ENCODE results near the gene COBLL1. TPM values are rescaled to one million over a fixed set of nuclear protein-coding genes. Genes with fewer than 3 reads are reported as not detected.

The COBLL1 gene
- total and polyA plus RNA-seq, 3 experiments from 2014 or later: not detected

DNA sequence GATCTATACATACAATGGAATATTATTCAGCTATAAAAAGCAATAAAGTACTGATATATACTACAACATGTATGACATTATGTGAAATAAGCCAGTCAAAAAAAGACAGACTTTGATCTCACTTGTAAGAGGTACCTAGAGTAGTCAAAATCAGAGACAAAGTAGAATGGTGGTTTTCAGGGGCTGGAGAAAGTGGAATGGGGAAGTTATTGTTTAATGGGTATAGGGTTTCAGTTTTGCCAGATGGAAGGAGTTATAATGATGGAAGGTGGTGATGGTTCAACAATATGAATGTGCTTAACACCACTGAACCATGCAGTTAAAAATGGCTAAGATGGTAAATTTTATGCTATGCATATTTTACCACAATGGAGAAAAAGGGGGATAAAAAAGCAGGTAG lies 6.3 kb downstream of the COBLL1 start:
- Histone ChIP-seq H3K27me3 (ENCODE audit: insufficient read depth, low read length, poor library complexity, severe bottlenecking) (peaks cover 4% of the 10 kb centered on the region), H3K27ac (ENCODE audit: low read depth, low read length) (no peak overlapping the region), H3K4me3 (ENCODE audit: low read length) (no peak overlapping the region), H3K9me3 (ENCODE audit: low read length) (no peaks in the 10 kb centered on the region), H3K4me1 (ENCODE audit: insufficient read depth, low read length) (no peaks in the 10 kb centered on the region), H3K36me3 (ENCODE audit: insufficient read depth, low read length) (no peaks in the 10 kb centered on the region)
- no peak overlapping the region for H3K27ac Mint-ChIP-seq
- peaks cover 0 to 9% (median 2%) of the 10 kb centered on the region in 5 donors for H3K9me3 Mint-ChIP-seq
- no peak for DNase-seq
- ChIA-PET POLR2A (no interaction called here), CTCF (no interaction called here)
- peaks cover 11 to 17% of the 10 kb centered on the region in 2 donors for H3K27me3 Mint-ChIP-seq
- no peaks in the 10 kb centered on the region for H3K36me3 Mint-ChIP-seq
- no peak overlapping the region for H3K4me3 Mint-ChIP-seq
- peaks cover 1 to 3% (median 3%) of the 10 kb centered on the region in 3 donors for H3K4me1 Mint-ChIP-seq

DNA sequence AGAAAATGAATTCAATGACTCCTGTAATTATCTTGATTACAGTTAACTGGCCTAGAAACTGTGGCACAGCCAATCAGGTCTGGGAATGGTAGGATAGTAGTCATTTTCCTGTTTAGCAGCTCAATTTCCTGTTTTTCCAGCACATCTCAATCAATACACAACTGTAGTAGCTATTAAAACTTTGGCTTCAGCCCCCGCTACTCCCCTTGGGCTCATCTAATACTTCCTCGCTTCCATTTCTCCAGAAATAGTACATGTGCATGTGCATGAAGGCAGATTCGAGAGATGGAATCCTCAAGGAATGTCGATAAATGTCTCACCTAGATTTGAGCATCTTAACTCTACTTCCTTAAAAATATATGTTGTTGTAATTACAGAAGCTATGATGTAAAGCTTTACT lies 9.7 kb downstream of the COBLL1 start:
- Mint-ChIP-seq H3K4me1 (no peaks in the 10 kb centered on the region), H3K4me3 (no peak overlapping the region), H3K27ac (no peak overlapping the region), H3K9me3 (peaks cover 0 to 9% (median 0%) of the 10 kb centered on the region in 5 donors), H3K36me3 (no peaks in the 10 kb centered on the region), H3K27me3 (peaks cover 0 to 3% of the 10 kb centered on the region in 2 donors)
- H3K4me1 ChIP-seq (ENCODE audit: insufficient read depth, low read length): no peaks in the 10 kb centered on the region
- DNase-seq: no peak
- POLR2A ChIA-PET: no interaction called here
- no peak overlapping the region for H3K27ac ChIP-seq (ENCODE audit: low read depth, low read length)
- CTCF ChIA-PET: no interaction called here
- no peaks in the 10 kb centered on the region for H3K9me3 ChIP-seq (ENCODE audit: low read length)
- no peaks in the 10 kb centered on the region for H3K36me3 ChIP-seq (ENCODE audit: insufficient read depth, low read length)
- no peaks in the 10 kb centered on the region for H3K27me3 ChIP-seq (ENCODE audit: insufficient read depth, low read length, poor library complexity, severe bottlenecking)
- no peak overlapping the region for H3K4me3 ChIP-seq (ENCODE audit: low read length)

DNA sequence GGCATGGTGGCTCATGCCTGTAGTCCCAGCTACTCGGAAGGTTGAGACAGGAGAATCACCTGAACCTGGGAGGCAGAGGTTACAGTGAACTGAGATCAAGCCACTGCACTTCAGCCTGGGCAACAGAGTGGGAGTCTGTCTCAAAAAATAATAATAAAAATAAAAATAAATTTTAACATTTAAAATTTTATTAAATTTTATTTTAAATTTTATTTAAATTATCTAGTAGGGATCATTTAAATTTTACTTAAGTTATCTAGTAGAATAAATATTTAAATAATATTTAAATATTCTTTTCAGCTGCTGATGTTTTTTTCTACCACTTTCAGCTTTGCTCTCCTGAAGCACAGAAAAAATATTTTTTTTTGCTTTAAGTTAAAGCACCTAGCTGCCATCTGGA lies 10.4 kb downstream of the COBLL1 start:
- Mint-ChIP-seq H3K27ac (no peak overlapping the region), H3K36me3 (no peaks in the 10 kb centered on the region), H3K4me1 (no peaks in the 10 kb centered on the region), H3K4me3 (no peak overlapping the region), H3K9me3 (peaks cover 0 to 9% (median 0%) of the 10 kb centered on the region in 5 donors), H3K27me3 (peaks cover 0 to 3% of the 10 kb centered on the region in 2 donors)
- ChIA-PET CTCF (no interaction called here), POLR2A (no interaction called here)
- H3K4me1 ChIP-seq (ENCODE audit: insufficient read depth, low read length): no peaks in the 10 kb centered on the region
- H3K9me3 ChIP-seq (ENCODE audit: low read length): no peaks in the 10 kb centered on the region
- H3K27me3 ChIP-seq (ENCODE audit: insufficient read depth, low read length, poor library complexity, severe bottlenecking): no peaks in the 10 kb centered on the region
- DNase-seq: no peak
- H3K4me3 ChIP-seq (ENCODE audit: low read length): no peak overlapping the region
- H3K27ac ChIP-seq (ENCODE audit: low read depth, low read length): no peak overlapping the region
- no peaks in the 10 kb centered on the region for H3K36me3 ChIP-seq (ENCODE audit: insufficient read depth, low read length)

DNA sequence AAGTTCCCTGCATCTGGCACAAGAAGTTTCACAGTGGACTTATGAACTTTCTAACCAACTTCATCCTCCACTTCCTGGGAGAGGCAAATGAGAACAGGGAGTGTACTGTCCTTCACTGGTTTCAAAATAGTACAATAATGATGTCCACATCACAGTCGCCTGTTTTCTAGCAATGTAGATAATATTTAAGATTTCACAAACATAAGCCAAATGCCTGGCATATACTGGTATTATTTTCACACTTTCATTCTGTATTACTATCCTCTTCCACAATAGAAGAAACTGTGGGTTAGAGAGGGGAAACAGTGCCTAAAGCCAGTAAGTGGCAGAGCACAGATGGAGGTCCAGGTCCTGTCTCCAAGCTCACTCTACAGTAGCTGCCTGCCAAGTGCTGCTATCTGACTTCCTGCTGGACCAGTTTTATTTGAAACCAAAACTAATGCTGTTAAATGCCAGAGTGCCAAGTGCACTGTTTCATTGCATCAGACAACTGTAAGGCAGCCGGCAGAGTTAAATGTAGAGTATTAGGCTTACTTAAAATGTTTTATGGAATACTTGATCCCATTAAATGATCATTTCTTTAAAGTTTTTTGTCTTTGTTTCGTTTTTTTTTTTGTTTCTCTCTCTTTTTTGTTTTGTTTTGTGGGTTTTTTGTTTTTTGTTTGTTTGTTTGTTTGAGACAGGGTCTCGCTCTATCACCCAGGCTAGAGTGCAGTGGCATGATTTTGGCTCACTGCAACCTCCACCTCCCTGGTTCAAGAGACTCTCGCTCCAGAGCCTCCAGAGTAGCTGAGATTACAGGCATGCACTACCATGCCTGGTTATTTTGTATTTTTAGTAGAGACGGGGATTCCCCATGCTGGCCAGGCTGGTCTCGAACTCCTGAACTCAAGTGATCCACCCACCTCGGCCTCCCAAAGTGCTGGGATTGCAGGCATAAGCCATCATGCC lies 15.1 kb downstream of the COBLL1 start:
- Histone ChIP-seq H3K9me3 (ENCODE audit: low read length) (no peaks in the 10 kb centered on the region), H3K4me3 (ENCODE audit: low read length) (no peak overlapping the region), H3K27me3 (ENCODE audit: insufficient read depth, low read length, poor library complexity, severe bottlenecking) (no peaks in the 10 kb centered on the region), H3K27ac (ENCODE audit: low read depth, low read length) (no peak overlapping the region), H3K4me1 (ENCODE audit: insufficient read depth, low read length) (no peaks in the 10 kb centered on the region), H3K36me3 (ENCODE audit: insufficient read depth, low read length) (no peaks in the 10 kb centered on the region)
- Mint-ChIP-seq H3K27ac (no peak overlapping the region), H3K4me3 (no peak overlapping the region), H3K4me1 (no peaks in the 10 kb centered on the region), H3K36me3 (no peaks in the 10 kb centered on the region), H3K9me3 (peaks cover 0 to 2% (median 0%) of the 10 kb centered on the region in 5 donors), H3K27me3 (no peaks in the 10 kb centered on the region)
- POLR2A ChIA-PET: no interaction called here
- CTCF ChIA-PET: no interaction called here
- DNase-seq: no peak

DNA sequence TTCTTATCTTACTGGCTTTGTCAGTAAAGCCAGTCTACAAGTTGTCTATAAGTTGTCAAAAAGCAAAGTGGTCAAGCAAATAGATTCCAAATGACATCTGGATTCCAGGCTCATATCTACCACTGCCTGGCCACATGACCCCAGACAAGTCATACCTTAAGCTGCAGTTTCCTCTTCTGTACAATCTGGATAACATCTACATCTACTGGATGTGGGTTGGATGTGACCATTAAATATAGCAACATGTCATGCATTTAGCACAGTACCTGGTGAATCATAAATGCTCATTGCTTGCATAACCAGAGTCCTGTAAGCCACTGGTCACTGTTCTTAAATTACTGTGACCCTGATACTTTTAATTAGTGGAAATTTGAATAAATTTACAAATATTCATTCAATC lies 16.8 kb downstream of the COBLL1 start:
- no peak overlapping the region for H3K4me3 ChIP-seq (ENCODE audit: low read length)
- H3K9me3 ChIP-seq (ENCODE audit: low read length): no peaks in the 10 kb centered on the region
- no peaks in the 10 kb centered on the region for H3K4me1 Mint-ChIP-seq
- H3K36me3 Mint-ChIP-seq: no peaks in the 10 kb centered on the region
- no peak overlapping the region for H3K4me3 Mint-ChIP-seq
- POLR2A ChIA-PET: no interaction called here
- no peaks in the 10 kb centered on the region for H3K4me1 ChIP-seq (ENCODE audit: insufficient read depth, low read length)
- no peaks in the 10 kb centered on the region for H3K27me3 ChIP-seq (ENCODE audit: insufficient read depth, low read length, poor library complexity, severe bottlenecking)
- H3K27ac Mint-ChIP-seq: no peak overlapping the region
- DNase-seq: no peak
- no peaks in the 10 kb centered on the region for H3K36me3 ChIP-seq (ENCODE audit: insufficient read depth, low read length)
- H3K27me3 Mint-ChIP-seq: no peaks in the 10 kb centered on the region
- no peak overlapping the region for H3K27ac ChIP-seq (ENCODE audit: low read depth, low read length)
- CTCF ChIA-PET: no interaction called here
- peaks cover 0 to 10% (median 0%) of the 10 kb centered on the region in 5 donors for H3K9me3 Mint-ChIP-seq

DNA sequence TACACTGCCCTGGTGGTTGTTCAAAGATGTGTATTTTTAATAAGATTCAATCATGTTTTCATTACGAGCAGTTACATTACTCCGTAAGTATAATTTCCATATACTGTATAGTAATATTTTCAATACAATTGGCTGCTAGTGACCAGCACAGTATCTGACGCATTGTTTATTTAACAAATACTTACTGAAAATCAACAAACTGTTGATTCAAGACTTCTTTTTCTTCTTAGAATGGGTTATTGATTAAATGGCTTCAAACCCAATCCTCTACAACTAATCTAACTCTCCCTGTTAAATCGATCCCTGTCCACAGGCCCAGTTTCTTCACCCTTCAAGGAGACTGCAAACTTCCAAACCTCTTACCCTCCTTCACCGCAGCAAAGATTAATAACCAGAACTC lies 18.5 kb downstream of the COBLL1 start:
- POLR2A ChIA-PET: no interaction called here
- H3K36me3 Mint-ChIP-seq: no peaks in the 10 kb centered on the region
- no peak overlapping the region for H3K4me3 ChIP-seq (ENCODE audit: low read length)

DNA sequence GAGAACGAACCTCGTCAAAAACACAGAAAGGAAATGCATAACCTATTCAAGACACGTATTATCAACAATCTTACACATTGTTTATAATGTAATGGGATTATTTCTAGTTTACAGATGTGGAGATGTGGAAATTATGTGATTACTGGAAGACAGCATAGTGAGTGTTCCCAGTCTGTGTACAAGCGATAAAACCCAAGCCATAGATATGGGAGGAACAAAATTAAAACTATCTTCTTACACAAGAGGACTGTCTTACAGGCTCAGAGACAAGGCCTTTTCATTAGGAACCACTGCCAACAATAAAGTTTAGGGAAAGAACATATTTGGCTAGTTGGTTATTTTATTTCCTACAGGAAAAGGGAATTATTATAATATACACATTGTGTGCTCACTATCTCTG lies 20.3 kb downstream of the COBLL1 start:
- H3K27ac Mint-ChIP-seq: no peak overlapping the region
- H3K4me3 Mint-ChIP-seq: no peak overlapping the region
- Histone ChIP-seq H3K27ac (ENCODE audit: low read depth, low read length) (no peak overlapping the region), H3K9me3 (ENCODE audit: low read length) (no peaks in the 10 kb centered on the region), H3K36me3 (ENCODE audit: insufficient read depth, low read length) (no peaks in the 10 kb centered on the region), H3K4me3 (ENCODE audit: low read length) (no peak overlapping the region), H3K4me1 (ENCODE audit: insufficient read depth, low read length) (no peaks in the 10 kb centered on the region), H3K27me3 (ENCODE audit: insufficient read depth, low read length, poor library complexity, severe bottlenecking) (no peaks in the 10 kb centered on the region)
- no peaks in the 10 kb centered on the region for H3K27me3 Mint-ChIP-seq
- H3K9me3 Mint-ChIP-seq: peaks cover 0 to 10% (median 2%) of the 10 kb centered on the region in 5 donors
- no peaks in the 10 kb centered on the region for H3K36me3 Mint-ChIP-seq
- POLR2A ChIA-PET: no interaction called here
- no peaks in the 10 kb centered on the region for H3K4me1 Mint-ChIP-seq
- no peak for DNase-seq
- CTCF ChIA-PET: no interaction called here

More for the DNA sequence above, 18.5 kb downstream of the COBLL1 start:
- CTCF ChIA-PET: no interaction called here
- Histone ChIP-seq H3K27me3 (ENCODE audit: insufficient read depth, low read length, poor library complexity, severe bottlenecking) (no peaks in the 10 kb centered on the region), H3K9me3 (ENCODE audit: low read length) (no peaks in the 10 kb centered on the region), H3K27ac (ENCODE audit: low read depth, low read length) (no peak overlapping the region), H3K36me3 (ENCODE audit: insufficient read depth, low read length) (no peaks in the 10 kb centered on the region), H3K4me1 (ENCODE audit: insufficient read depth, low read length) (no peaks in the 10 kb centered on the region)
- no peak overlapping the region for H3K27ac Mint-ChIP-seq
- H3K4me3 Mint-ChIP-seq: no peak overlapping the region
- H3K27me3 Mint-ChIP-seq: no peaks in the 10 kb centered on the region
- H3K9me3 Mint-ChIP-seq: peaks cover 0 to 10% (median 2%) of the 10 kb centered on the region in 5 donors
- no peak for DNase-seq
- H3K4me1 Mint-ChIP-seq: no peaks in the 10 kb centered on the region

DNA sequence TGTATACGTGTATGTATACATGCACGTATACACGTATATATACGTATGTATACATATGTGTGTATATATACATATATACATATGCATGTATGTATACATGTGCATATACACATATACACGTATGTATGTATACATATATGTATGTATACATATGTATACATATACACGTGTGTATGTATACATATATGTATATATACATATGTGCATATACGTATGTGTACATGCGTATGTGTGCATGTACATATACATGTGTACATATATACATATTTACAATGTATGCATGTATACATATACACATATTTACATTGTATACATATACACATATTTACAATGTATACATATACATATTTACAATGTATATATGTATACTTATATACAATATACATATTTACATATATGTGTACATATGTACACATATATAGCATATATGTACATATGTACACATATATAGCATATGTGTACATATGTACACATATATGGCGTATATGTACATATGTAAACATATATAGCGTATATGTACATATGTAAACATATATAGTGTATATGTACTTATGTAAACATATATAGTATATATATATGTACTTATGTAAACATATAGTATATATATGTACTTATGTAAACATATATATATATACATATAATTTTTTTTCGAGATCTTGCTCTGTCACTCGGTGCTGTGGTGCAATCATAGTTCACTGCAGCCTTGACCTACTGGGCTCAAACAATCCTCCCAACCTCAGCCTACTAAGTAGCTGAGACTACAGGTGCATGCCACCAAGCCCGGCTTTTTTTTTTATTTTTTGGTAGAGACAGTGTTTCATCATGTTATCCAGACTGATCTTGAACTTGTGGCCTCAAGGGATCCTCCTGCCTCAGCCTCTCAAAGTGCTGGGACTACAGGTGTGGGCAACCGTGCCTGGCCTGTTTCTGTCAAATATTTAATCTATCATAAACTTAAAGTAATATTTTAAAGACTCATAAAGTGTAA lies 23.2 kb downstream of the COBLL1 start:
- H3K4me3 Mint-ChIP-seq: no peak overlapping the region

More for the DNA sequence above, 23.2 kb downstream of the COBLL1 start:
- Mint-ChIP-seq H3K27me3 (no peaks in the 10 kb centered on the region), H3K36me3 (no peaks in the 10 kb centered on the region), H3K27ac (no peak overlapping the region), H3K4me1 (no peaks in the 10 kb centered on the region), H3K9me3 (peaks cover 0 to 9% (median 1%) of the 10 kb centered on the region in 5 donors)
- ChIA-PET POLR2A (no interaction called here), CTCF (no interaction called here)
- Histone ChIP-seq H3K27me3 (ENCODE audit: insufficient read depth, low read length, poor library complexity, severe bottlenecking) (no peaks in the 10 kb centered on the region), H3K27ac (ENCODE audit: low read depth, low read length) (no peak overlapping the region), H3K4me1 (ENCODE audit: insufficient read depth, low read length) (no peaks in the 10 kb centered on the region), H3K9me3 (ENCODE audit: low read length) (no peaks in the 10 kb centered on the region), H3K4me3 (ENCODE audit: low read length) (no peak overlapping the region), H3K36me3 (ENCODE audit: insufficient read depth, low read length) (no peaks in the 10 kb centered on the region)
- no peak for DNase-seq

All from CD8-positive, alpha-beta memory T cell (primary cell).